Liver (tissue), 9 donors: ENCODE measurements around the gene SKOR1. TPM values are rescaled to one million over a fixed set of nuclear protein-coding genes. Genes with fewer than 3 reads are reported as not detected.

Experiments used
- DNase-seq: peaks from one replicate; pipeline ENCODE4 v3.0.0-alpha.2; 2017; ENCODE audit warnings: low spot score
- H3K27ac ChIP-seq, 2 donors: one replicate each; pipeline ENCODE4 v1.7.0; 2013; ENCODE audit warnings: inconsistent platforms in 2 of 2, low read length in 2 of 2, control low read depth in 1 of 2, low read depth in 1 of 2, mild to moderate bottlenecking in 1 of 2
- H3K27me3 ChIP-seq, 4 donors: one replicate each; pipeline versions ENCODE4 v1.6.1 to v1.7.0; 2013; ENCODE audit warnings: low read length in 3 of 4, inconsistent platforms in 1 of 4, mild to moderate bottlenecking in 1 of 4, moderate library complexity in 1 of 4; ENCODE audit not compliant: control insufficient read depth in 4 of 4, insufficient read depth in 4 of 4
- H3K36me3 ChIP-seq, 4 donors: one replicate each; pipeline versions ENCODE4 v1.6.1 to v1.7.0; 2013; ENCODE audit warnings: low read length in 3 of 4, mild to moderate bottlenecking in 3 of 4, low read depth in 1 of 4, moderate library complexity in 1 of 4; ENCODE audit not compliant: control insufficient read depth in 4 of 4, insufficient read depth in 3 of 4
- H3K4me1 ChIP-seq, 4 donors: one replicate each; pipeline versions ENCODE4 v1.6.1 to v1.7.0; 2013; ENCODE audit warnings: low read length in 3 of 4, mild to moderate bottlenecking in 3 of 4, moderate library complexity in 1 of 4; ENCODE audit not compliant: control insufficient read depth in 4 of 4, insufficient read depth in 4 of 4
- H3K4me3 ChIP-seq, 3 donors: one replicate each; pipeline versions ENCODE4 v1.6.1 to v1.7.0; 2013; ENCODE audit warnings: low read length in 3 of 3, control low read depth in 1 of 3, low read depth in 1 of 3, mild to moderate bottlenecking in 1 of 3
- H3K9ac ChIP-seq, 2 donors: one replicate each; pipeline ENCODE4 v1.7.0; 2013; ENCODE audit warnings: low read length in 2 of 2, mild to moderate bottlenecking in 2 of 2, moderate library complexity in 2 of 2, control low read depth in 1 of 2, low read depth in 1 of 2
- H3K9me3 ChIP-seq, 4 donors: one replicate each; pipeline versions ENCODE4 v1.6.1 to v1.7.0; 2013; ENCODE audit warnings: low read length in 3 of 4; ENCODE audit not compliant: control insufficient read depth in 4 of 4
- CTCF ChIP-seq: fragments of 150-350 bp; IDR thresholded peaks from 2 replicates; pipeline ENCODE4 v1.5.1; 2017; ENCODE audit warnings: improper control_type of control experiment, low read depth, low read length; ENCODE audit not compliant: missing input control
- EGR1 ChIP-seq, 2 donors: IDR thresholded peaks; 2 replicates each; pipeline ENCODE4 v1.6.1; 2016 to 2018; ENCODE audit warnings: antibody characterized with exemption in 2 of 2, low read depth in 2 of 2
- FOXA1 ChIP-seq: IDR thresholded peaks from 2 replicates; pipeline ENCODE4 v1.6.1; 2016; ENCODE audit warnings: antibody characterized with exemption
- FOXA2 ChIP-seq: IDR thresholded peaks from 2 replicates; pipeline ENCODE4 v1.6.1; 2016; ENCODE audit warnings: antibody characterized with exemption
- GABPA ChIP-seq, 2 donors: IDR thresholded peaks in 1 of 2; conservative IDR thresholded peaks in 1 of 2; 2 replicates each; pipeline ENCODE4 v1.6.1; 2016; ENCODE audit warnings: antibody characterized with exemption in 2 of 2, mild to moderate bottlenecking in 1 of 2, moderate library complexity in 1 of 2
- HNF4A ChIP-seq, 2 donors: conservative IDR thresholded peaks; 2 replicates each; pipeline ENCODE4 v1.6.1; 2016; ENCODE audit warnings: antibody characterized with exemption in 2 of 2, mild to moderate bottlenecking in 2 of 2
- HNF4G ChIP-seq: IDR thresholded peaks from 2 replicates; pipeline ENCODE4 v1.6.1; 2016; ENCODE audit warnings: antibody characterized with exemption
- JUND ChIP-seq, 2 donors: IDR thresholded peaks; 2 replicates each; pipeline ENCODE4 v1.6.1; 2016; ENCODE audit warnings: antibody characterized with exemption in 2 of 2
- NR2F2 ChIP-seq: IDR thresholded peaks from 2 replicates; pipeline ENCODE4 v1.6.1; 2016; ENCODE audit warnings: antibody characterized with exemption
- RAD21 ChIP-seq, 2 donors: IDR thresholded peaks; 2 replicates each; pipeline ENCODE4 v1.6.1; 2016; ENCODE audit warnings: antibody characterized with exemption in 2 of 2, mild to moderate bottlenecking in 2 of 2
- RXRA ChIP-seq, 2 donors: IDR thresholded peaks; 2 replicates each; pipeline ENCODE4 v1.6.1; 2017 to 2018; ENCODE audit warnings: antibody characterized with exemption in 2 of 2, mild to moderate bottlenecking in 1 of 2
- TAF1 ChIP-seq: conservative IDR thresholded peaks from 2 replicates; pipeline ENCODE4 v1.6.1; 2016; ENCODE audit warnings: antibody characterized with exemption, mild to moderate bottlenecking
- YY1 ChIP-seq: IDR thresholded peaks from 2 replicates; pipeline ENCODE4 v1.6.1; 2016; ENCODE audit warnings: antibody characterized with exemption, mild to moderate bottlenecking
- WGBS: extraction: QIAGEN DNeasy Blood & Tissue Kit; methylation state at CpG from one replicate; pipeline ENCODE4 v1.1.7; 2013; 5-methylcytosine and 5-hydroxymethylcytosine counted together
- polyA plus RNA-seq, 2 donors: library from polyadenylated mRNA; stranded (reverse) in 1 of 2; unstranded in 1 of 2; fragments of 200-250 nt in 1 of 2; fragments of >200 nt in 1 of 2; fragmentation: Nextera tagmentation in 1 of 2; extraction: Ambion mirVana in 1 of 2; gene quantifications; one replicate each; pipeline versions ENCODE4 v1.2.1 to v1.2.3, GENCODE V29; 2013 to 2015
- total RNA-seq, 2 donors: library from RNA; depleted of rRNA; stranded (reverse); fragments of >200 nt; gene quantifications; one replicate each; pipeline ENCODE4 v1.2.3, GENCODE V29; 2014
- TF ChIP-seq, protein P1 (sequence below): IDR thresholded peaks from 2 replicates; pipeline ENCODE4 v1.6.1; 2016; ENCODE audit warnings: antibody characterized with exemption
- TF ChIP-seq, protein P2 (sequence below): IDR thresholded peaks from 2 replicates; pipeline ENCODE4 v1.6.1; 2016; ENCODE audit warnings: antibody characterized with exemption
- TF ChIP-seq, protein P3 (sequence below): IDR thresholded peaks from 2 replicates; pipeline ENCODE4 v1.6.1; 2016; ENCODE audit warnings: antibody characterized with exemption
- TF ChIP-seq, protein P4 (sequence below): IDR thresholded peaks from 2 replicates; pipeline ENCODE4 v1.6.1; 2016; ENCODE audit warnings: antibody characterized with exemption, mild to moderate bottlenecking
- donor health status: healthy.
- donor health status: healthy.
- donor health status: healthy.
- donor health status: healthy.
- donor health status: healthy.

SKOR1 gene
- total and polyA plus RNA-seq, 4 donors: 0.02 to 0.17 (median 0.05) TPM; not detected in 1

GRCh38 chr15:67829647-67830504, 4.6 kb downstream of the SKOR1 start:
- Histone ChIP-seq H3K4me3 (no peak overlapping the region), H3K27me3 (peaks cover 3 to 20% (median 14%) of the 10 kb centered on the region in 4 donors), H3K36me3 (no peaks in the 10 kb centered on the region), H3K27ac (no peak overlapping the region), H3K9me3 (peaks cover 0 to 3% (median 0%) of the 10 kb centered on the region in 4 donors), H3K4me1 (peaks cover 25 to 66% (median 44%) of the 10 kb centered on the region in 4 donors), H3K9ac (no peak overlapping the region)
- 11% methylated on average over 68 of the region's 68 CpGs for WGBS
- no peak for DNase-seq
- TF ChIP-seq NR2F2: no peak
- TF ChIP-seq, protein P1, sequence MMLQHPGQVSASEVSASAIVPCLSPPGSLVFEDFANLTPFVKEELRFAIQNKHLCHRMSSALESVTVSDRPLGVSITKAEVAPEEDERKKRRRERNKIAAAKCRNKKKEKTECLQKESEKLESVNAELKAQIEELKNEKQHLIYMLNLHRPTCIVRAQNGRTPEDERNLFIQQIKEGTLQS: no peak
- TF ChIP-seq HNF4G: no peak
- TF ChIP-seq RAD21 (IDR thresholded peaks at IDR 0.05): no peak
- TF ChIP-seq, protein P2, sequence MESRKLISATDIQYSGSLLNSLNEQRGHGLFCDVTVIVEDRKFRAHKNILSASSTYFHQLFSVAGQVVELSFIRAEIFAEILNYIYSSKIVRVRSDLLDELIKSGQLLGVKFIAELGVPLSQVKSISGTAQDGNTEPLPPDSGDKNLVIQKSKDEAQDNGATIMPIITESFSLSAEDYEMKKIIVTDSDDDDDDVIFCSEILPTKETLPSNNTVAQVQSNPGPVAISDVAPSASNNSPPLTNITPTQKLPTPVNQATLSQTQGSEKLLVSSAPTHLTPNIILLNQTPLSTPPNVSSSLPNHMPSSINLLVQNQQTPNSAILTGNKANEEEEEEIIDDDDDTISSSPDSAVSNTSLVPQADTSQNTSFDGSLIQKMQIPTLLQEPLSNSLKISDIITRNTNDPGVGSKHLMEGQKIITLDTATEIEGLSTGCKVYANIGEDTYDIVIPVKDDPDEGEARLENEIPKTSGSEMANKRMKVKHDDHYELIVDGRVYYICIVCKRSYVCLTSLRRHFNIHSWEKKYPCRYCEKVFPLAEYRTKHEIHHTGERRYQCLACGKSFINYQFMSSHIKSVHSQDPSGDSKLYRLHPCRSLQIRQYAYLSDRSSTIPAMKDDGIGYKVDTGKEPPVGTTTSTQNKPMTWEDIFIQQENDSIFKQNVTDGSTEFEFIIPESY: no peak
- TF ChIP-seq FOXA2: no peak
- TF ChIP-seq, protein P3, sequence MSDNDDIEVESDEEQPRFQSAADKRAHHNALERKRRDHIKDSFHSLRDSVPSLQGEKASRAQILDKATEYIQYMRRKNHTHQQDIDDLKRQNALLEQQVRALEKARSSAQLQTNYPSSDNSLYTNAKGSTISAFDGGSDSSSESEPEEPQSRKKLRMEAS: no peak
- TF ChIP-seq YY1: no peak
- no peak for TF ChIP-seq HNF4A (conservative IDR thresholded peaks at IDR 0.05)
- no peak for TF ChIP-seq RXRA (IDR thresholded peaks at IDR 0.05)
- TF ChIP-seq TAF1: no peak
- TF ChIP-seq FOXA1: no peak
- no peak for TF ChIP-seq JUND (IDR thresholded peaks at IDR 0.05)
- TF ChIP-seq CTCF: no peak
- no peak for TF ChIP-seq EGR1 (IDR thresholded peaks at IDR 0.05; ENCODE audit: low read depth in 2 of 2)
- TF ChIP-seq, protein P4, sequence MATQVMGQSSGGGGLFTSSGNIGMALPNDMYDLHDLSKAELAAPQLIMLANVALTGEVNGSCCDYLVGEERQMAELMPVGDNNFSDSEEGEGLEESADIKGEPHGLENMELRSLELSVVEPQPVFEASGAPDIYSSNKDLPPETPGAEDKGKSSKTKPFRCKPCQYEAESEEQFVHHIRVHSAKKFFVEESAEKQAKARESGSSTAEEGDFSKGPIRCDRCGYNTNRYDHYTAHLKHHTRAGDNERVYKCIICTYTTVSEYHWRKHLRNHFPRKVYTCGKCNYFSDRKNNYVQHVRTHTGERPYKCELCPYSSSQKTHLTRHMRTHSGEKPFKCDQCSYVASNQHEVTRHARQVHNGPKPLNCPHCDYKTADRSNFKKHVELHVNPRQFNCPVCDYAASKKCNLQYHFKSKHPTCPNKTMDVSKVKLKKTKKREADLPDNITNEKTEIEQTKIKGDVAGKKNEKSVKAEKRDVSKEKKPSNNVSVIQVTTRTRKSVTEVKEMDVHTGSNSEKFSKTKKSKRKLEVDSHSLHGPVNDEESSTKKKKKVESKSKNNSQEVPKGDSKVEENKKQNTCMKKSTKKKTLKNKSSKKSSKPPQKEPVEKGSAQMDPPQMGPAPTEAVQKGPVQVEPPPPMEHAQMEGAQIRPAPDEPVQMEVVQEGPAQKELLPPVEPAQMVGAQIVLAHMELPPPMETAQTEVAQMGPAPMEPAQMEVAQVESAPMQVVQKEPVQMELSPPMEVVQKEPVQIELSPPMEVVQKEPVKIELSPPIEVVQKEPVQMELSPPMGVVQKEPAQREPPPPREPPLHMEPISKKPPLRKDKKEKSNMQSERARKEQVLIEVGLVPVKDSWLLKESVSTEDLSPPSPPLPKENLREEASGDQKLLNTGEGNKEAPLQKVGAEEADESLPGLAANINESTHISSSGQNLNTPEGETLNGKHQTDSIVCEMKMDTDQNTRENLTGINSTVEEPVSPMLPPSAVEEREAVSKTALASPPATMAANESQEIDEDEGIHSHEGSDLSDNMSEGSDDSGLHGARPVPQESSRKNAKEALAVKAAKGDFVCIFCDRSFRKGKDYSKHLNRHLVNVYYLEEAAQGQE: no peak
- no peak for TF ChIP-seq GABPA (IDR thresholded peaks at IDR 0.05 in 1 of 2, conservative IDR thresholded peaks at IDR 0.05 in 1 of 2)
